Transverse colon (tissue), 3 donors: ENCODE measurements around the gene ADIPOR2.

Experiments used
- CTCF ChIP-seq, 5 experiments: fragments of 200-600 bp in 3 of 5; fragments of 450-650 bp in 2 of 5; sonication (generic) in 3 of 5; IDR thresholded peaks; 1 replicate in 2 of 5; 2 replicates in 3 of 5; pipeline ENCODE4 v1.5.1; 2016 to 2017; ENCODE audit warnings: antibody characterized with exemption in 5 of 5, inconsistent platforms in 3 of 5, mild to moderate bottlenecking in 2 of 5, moderate library complexity in 1 of 5
- POLR2A ChIP-seq: fragments of 450-650 bp; IDR thresholded peaks from one replicate; pipeline ENCODE4 v1.6.1; 2016; ENCODE audit warnings: antibody characterized with exemption, mild to moderate bottlenecking, moderate library complexity

- TF ChIP-seq CTCF (IDR thresholded peaks at IDR 0.05) = no peak
- TF ChIP-seq POLR2A = no peak
Measured at GRCh38 chr12:1737652-1738286, 46.9 kb downstream of the ADIPOR2 start.
